ENCODE data around the gene HTN1.
"Not testable (repeated sequence)": the region's sequence is repeated elsewhere in the genome, so short reads cannot be mapped to it uniquely, and the experiment has no call there.

The HTN1 gene

GRCh38 chr4:70050138-70050537 lies at the start of gene HTN1:
Gene HTN1, plus strand, starts transcription at chr4:70050438. Its CDS starts 2,639 bp downstream, at chr4:70053077.
- DNase-seq = not testable (repeated sequence)

DNA sequence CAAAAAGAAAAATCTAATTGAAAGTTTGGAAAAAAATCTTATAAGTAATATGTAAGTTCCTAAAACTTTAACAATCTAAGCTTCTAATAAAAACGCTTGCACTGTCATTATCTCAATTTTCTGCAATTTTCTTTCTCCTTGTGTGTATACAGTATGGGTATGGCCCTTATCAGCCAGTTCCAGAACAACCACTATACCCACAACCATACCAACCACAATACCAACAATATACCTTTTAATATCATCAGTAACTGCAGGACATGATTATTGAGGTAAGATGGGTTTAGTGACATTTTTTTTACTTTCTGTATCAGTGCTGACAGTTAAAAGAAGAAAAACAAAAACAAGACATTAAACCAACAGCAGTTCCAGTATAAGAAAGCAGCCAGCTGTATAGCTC lies 49.5 kb upstream of the HTN1 start:
- DNase-seq = no peak

- DNase-seq = no peak
Measured at GRCh38 chr4:70002507-70002906, 47.7 kb upstream of the HTN1 start.

DNA sequence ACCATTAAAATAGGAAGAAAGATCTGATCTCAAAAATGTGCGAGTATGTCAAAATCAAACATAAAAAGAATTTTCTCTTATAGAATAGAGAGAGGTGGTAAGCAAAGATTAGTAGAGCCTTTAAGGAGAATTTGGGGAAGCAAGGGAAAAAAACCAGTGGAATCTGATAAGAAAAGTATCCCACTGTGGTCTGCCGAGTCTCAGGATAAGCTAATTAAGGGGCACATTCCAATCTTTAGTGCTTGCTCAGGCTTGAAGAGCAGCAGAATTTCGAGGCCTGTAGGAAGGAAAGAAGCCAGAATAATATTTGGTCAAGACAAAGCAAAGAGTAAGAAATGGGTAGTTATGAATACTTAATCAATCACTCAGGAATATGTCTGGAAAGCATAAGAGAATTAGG lies 41.5 kb upstream of the HTN1 start:
- DNase-seq = no peak

DNA sequence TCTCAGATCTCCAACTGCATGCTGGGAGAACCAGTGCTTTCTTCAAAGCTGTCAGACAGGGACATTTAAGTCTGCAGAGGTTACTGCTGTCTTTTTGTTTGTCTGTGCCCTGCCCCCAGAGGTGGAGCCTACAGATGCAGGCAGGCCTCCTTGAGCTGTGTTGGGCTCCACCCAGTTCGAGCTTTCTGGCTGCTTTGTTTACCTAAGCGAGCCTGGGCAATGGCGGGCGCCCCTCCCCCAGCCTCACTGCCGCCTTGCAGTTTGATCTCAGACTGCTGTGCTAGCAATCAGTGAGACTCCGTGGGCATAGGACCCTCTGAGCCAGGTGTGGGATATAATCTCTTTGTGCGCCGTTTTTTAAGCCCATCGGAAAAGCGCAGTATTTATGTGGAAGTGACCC lies 31.2 kb upstream of the HTN1 start:
- not testable (repeated sequence) for DNase-seq

- no peak for DNase-seq
Measured at GRCh38 chr4:70023218-70023617, 27.0 kb upstream of the HTN1 start.

DNA sequence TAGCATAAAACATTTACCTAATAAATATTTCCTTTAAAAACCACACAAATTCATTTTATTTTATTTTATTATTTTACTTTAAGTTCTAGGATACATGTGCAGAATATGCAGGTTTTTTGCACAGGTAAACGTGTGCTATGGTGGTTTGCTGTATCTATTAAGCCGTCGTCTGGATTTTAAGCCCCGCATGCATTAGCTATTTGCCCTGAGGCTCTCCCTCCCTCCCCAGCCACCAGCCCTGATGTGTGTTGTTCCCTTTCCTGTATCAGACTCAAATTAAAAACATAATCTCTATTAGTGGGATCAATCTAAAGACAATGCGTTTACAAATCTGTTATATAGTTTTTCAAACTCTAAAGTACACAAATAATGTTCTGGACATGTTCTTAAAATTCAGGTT lies 23.2 kb upstream of the HTN1 start:
- no peak for DNase-seq

GRCh38 chr4:70028159-70028558 lies 22.1 kb upstream of the HTN1 start, which contains the start of gene HTN3:
Gene HTN3, plus strand, starts transcription at chr4:70028459. Its CDS starts 2,282 bp downstream, at chr4:70030741.
- not testable (repeated sequence) for DNase-seq

GRCh38 chr4:70037559-70037958 lies 12.7 kb upstream of the HTN1 start:
- not testable (repeated sequence) for DNase-seq

DNA sequence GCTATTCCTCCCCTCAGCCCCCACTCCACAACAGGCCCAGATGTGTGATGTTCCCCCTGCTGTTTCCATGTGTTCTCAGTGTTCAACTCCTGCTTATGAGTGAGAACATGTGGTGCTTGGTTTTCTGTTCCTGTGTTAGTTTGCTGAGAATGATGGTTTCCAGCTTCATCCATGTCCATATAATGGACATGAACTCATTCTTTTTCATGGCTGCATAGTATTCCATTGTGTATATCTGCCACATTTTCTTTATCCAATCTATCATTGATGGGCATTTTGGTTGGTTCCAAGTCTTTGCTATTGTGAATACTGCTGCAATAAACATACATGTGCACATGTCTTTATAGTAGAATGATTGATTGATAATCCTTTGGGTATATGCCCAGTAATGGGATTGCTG lies 10.3 kb upstream of the HTN1 start:
- not testable (repeated sequence) for DNase-seq

DNA sequence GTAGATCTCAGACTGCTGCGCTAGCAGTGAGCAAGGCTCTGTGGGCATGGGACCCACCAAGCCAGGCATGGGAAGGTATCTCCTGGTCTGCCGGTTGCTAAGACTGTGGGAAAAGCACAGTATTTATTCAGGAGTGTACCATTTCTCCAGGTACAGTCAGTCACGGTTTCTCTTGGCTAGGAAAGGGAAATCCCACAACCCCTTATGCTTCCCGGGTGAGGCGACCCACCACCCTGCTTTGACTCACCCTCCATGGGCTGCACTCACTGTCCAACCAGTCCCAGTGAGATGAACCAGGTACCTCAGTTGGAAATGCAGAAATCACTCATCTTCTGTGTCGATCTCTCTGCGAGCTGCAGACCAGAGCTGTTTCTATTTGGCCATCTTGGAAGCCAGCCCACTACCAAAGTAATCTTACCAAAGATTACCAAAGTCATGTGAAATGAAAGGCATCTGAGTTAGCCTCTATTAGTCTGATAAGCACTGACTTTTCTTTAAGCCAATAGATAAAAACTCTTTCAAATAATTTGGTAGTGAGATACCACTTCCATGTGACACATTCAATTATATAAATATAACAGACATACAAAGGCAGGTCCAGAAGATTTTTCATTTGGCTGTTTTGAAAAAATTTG lies 8.5 kb upstream of the HTN1 start:
- DNase-seq = no peak

DNA sequence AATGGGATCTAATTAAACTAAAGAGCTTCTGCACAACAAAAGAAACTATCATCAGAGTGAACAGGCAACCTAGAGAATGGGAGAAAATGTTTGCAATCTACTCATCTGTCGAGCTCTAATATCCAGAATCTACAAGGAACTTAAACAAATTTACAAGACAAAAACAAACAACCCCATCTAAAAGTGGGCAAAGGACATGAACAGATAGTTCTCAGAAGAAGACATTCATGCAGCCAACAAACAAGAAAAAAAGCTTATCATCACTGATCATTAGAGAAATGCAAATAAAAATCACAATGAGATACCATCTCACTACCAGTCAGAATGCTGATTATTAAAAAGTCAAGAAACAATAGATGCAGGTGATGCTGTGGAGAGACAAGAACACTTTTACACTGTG lies 6.3 kb downstream of the HTN1 start:
- DNase-seq = not testable (repeated sequence)

DNA sequence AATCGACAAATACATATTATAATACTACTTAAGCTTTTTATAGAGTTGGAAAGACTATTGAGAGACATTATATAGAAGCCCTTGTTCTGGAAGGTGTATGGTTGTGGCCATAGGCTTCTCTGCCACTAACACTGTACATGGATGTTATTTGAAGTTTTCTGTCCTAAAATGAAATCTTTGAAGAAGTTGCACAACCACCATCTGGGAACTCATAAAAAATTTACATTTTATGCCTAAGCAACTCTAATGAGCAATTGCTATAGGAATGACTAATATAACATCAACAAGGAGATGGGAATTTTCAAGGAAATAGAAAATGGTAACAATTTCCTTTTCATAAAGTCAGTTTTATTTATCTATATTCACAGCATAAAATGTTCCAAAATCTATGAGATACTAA lies 7.4 kb downstream of the HTN1 start:
- DNase-seq = no peak

- DNase-seq = no peak
Measured at GRCh38 chr4:70059149-70059548, 8.9 kb downstream of the HTN1 start.

GRCh38 chr4:70062000-70062399 lies 11.8 kb downstream of the HTN1 start:
- no peak for DNase-seq

- DNase-seq = no peak
Measured at GRCh38 chr4:70080205-70080604, 30.0 kb downstream of the HTN1 start.

DNA sequence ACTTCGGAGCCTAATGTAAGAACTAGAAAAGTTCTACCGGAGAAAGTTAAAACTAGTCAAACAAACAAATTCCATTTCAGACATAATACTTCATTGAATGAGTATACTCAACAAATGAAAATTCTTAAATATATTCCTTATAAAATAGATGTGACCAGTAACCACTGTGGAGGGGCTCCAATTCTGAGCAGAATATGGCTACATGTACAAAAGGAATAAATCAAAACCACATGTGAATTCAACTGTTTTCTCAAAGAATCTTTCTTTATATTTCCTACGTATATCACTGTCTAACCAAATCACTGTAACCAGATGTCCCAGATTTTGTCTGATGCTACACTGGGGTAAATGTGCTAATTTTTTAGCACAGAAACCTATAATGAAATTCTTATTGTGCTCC lies 49.0 kb downstream of the HTN1 start:
- DNase-seq = no peak
